Sigmoid colon (tissue), 3 donors: ENCODE data around the gene SPOPL.

Source experiments
- POLR2A ChIP-seq, 2 donors: fragments of 450-650 bp; IDR thresholded peaks; one replicate each; pipeline ENCODE4 v1.6.1; 2016; ENCODE audit warnings: antibody characterized with exemption in 2 of 2, mild to moderate bottlenecking in 2 of 2, moderate library complexity in 2 of 2
- TF ChIP-seq, protein P1 (sequence below), 4 experiments: fragments of 450-650 bp in 3 of 4; fragments of 200-600 bp in 1 of 4; IDR thresholded peaks; one replicate each; pipeline ENCODE4 v1.5.1; 2016 to 2019; ENCODE audit warnings: antibody characterized with exemption in 4 of 4, mild to moderate bottlenecking in 3 of 4, moderate library complexity in 2 of 4

DNA sequence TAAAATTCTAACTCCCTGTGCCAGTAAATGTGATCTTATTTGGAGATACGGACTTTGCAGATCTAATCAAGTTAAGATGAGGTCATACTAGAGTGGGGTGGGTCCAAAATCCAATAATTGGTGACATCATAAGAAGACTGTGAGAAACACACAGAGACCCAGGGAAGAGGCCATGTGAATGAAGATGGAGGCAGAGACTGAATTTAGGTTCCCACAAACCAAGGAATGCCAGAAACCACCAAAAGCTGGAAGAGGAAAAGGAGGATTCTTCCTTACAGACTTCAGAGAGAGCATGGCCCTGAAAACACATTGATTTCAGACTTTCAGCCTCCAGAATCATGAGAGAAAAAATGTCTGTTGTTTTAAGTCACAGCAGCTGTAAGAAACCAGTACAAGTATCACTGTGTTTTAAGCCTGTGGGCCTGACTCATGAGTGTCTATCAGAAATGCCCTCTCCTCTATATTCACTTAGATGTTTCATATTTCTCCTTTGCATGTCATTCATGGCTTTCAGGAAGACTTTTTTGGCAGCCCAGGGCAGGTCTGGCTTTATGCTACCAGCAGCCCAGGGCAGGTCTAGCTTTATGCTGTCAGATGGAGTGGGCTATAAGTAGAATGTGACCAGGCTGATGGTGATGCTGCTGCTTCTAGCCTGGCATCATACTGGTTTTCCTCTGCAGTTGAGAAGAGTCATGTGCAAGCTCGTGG is 100.0 kb downstream of the SPOPL start:
- no peak for TF ChIP-seq POLR2A (IDR thresholded peaks at IDR 0.05)
- TF ChIP-seq, protein P1, sequence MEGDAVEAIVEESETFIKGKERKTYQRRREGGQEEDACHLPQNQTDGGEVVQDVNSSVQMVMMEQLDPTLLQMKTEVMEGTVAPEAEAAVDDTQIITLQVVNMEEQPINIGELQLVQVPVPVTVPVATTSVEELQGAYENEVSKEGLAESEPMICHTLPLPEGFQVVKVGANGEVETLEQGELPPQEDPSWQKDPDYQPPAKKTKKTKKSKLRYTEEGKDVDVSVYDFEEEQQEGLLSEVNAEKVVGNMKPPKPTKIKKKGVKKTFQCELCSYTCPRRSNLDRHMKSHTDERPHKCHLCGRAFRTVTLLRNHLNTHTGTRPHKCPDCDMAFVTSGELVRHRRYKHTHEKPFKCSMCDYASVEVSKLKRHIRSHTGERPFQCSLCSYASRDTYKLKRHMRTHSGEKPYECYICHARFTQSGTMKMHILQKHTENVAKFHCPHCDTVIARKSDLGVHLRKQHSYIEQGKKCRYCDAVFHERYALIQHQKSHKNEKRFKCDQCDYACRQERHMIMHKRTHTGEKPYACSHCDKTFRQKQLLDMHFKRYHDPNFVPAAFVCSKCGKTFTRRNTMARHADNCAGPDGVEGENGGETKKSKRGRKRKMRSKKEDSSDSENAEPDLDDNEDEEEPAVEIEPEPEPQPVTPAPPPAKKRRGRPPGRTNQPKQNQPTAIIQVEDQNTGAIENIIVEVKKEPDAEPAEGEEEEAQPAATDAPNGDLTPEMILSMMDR (IDR thresholded peaks at IDR 0.05), result no peak
